Measurements from ENCODE around the gene SARDH.
"Not testable (repeated sequence)": the region's sequence is repeated elsewhere in the genome, so short reads cannot be mapped to it uniquely, and the experiment has no call there.

The SARDH gene

GRCh38 chr9:133768859-133769510 is 30.8 kb upstream of the SARDH start:
- DNase-seq (ENCODE audit: low spot score) = peak; percentile 66
- H3K4me3 ChIP-seq = no peak overlapping the region
- no peak overlapping the region for H3K27ac ChIP-seq
- no peak for TF ChIP-seq CTCF (IDR thresholded peaks at IDR 0.05)

GRCh38 chr9:133768371-133768858 is 30.3 kb upstream of the SARDH start:
- DNase-seq (ENCODE audit: low spot score) = peak; percentile 54
- Histone ChIP-seq H3K4me3 (no peak overlapping the region), H3K27ac (no peak overlapping the region)
- TF ChIP-seq CTCF (IDR thresholded peaks at IDR 0.05) = no peak

GRCh38 chr9:133767625-133768024 is 29.5 kb upstream of the SARDH start:
- DNase-seq (ENCODE audit: low spot score) = peak; percentile 46
- H3K4me3 ChIP-seq = no peak overlapping the region
- TF ChIP-seq CTCF (IDR thresholded peaks at IDR 0.05) = no peak

GRCh38 chr9:133767008-133767407 is 28.9 kb upstream of the SARDH start:
- Histone ChIP-seq H3K4me3 (no peak overlapping the region), H3K27ac (no peak overlapping the region)
- TF ChIP-seq CTCF (IDR thresholded peaks at IDR 0.05) = no peak
- no peak for DNase-seq (ENCODE audit: low spot score)

More at GRCh38 chr9:133767625-133768024, 29.5 kb upstream of the SARDH start:
- no peak overlapping the region for H3K27ac ChIP-seq

- H3K4me3 ChIP-seq; DNase-seq (ENCODE audit: low spot score); H3K27ac ChIP-seq: not testable (repeated sequence)
Measured at GRCh38 chr9:133766234-133766633, 28.1 kb upstream of the SARDH start.

- no peak for TF ChIP-seq CTCF (IDR thresholded peaks at IDR 0.05)
- peak; percentile 54 for DNase-seq (ENCODE audit: low spot score)
- Histone ChIP-seq H3K27ac (no peak overlapping the region), H3K4me3 (no peak overlapping the region)
Measured at GRCh38 chr9:133763272-133764183, 25.4 kb upstream of the SARDH start.

- DNase-seq (ENCODE audit: low spot score) = peak; percentile 49
- no peak for TF ChIP-seq CTCF (IDR thresholded peaks at IDR 0.05)
- Histone ChIP-seq H3K27ac (no peak overlapping the region), H3K4me3 (no peak overlapping the region)
Measured at GRCh38 chr9:133762488-133763271, 24.5 kb upstream of the SARDH start.

Data from coronary artery (tissue), 2 donors.